GM11168 (cell line): ENCODE data around the gene TEX19.

ENCODE experiments used
- in situ Hi-C: fragments of 300-500 bp; cut with MboI; formaldehyde crosslinking; loops from one replicate; pipeline ENCODE4 v1.12.0; 2022; ENCODE audit warnings: low sequenced_read_pairs; ENCODE audit not compliant: unreplicated experiment

TEX19 gene

DNA sequence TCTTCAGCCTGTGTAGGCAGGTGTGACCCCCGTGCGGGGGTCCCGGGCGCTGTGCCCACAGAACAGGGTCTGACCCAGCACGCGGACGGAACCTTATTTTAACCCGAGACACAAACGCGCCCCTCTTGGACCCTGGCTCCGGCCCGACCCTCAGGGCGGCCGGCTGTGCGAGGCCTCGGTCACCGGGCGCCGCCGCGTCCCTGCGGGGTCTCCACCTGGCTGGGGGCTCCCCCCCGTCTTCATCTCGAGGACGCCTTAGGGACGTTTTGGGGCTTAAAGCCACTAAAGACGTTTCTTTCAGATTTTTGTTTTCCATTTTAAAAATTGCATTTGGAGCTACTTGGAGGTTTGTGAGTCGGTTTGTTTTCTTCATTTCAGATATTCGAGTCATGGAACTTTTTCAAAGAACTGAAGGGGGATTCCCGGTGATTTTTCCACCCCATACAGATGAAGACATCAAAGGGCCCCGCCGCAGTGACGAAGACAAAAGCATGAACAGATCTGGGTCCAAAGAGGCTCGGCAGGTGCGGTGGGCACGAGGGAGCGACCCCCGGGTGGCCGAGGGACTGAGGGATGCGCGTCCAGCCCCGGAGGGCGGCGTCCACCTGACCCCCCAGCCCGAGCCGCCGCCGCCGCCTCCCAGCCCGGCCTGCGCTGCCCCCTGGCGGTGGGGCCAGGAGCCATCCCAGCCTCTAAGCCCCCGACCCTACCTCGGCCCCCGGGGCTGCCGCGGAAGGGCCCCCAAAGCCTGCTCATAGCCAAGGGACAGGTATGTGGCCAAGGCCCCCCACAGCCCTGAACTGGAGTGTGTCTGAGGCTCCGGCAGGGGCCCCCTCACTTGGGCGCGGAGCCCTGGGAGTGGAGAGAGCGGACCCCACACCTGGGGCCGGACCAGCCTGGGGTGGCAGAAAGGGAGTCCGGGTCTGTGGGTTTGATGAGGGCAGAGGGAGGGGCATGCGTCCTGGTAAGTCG is 37.8 kb upstream of the TEX19 start:
- in situ Hi-C loops, result no loop called here

DNA sequence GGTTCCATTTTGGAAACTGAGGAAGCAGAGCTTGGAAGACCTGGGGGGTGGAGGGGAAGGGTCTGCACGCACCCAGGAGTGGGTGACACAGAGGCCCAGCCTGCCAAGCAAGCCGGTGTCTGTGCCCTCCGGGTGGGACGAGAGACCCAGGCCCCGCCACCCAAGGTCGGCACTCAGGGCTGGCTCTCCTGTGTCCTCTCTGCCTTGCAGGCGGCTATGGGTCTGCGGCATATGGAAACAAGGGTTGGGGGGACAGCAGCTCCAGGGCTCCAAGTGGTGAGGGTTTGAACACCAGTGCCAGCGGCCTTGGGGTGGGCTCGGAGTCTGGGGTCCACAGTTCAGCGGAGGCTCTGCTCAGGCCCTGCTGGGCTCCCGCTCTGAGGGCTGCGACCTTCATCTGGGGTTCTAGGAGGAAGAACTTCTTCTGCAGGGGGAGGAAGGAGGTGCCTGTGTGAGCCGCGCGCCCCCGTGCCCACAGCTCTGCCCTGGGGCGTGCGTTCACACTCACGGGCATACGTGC is 37.0 kb upstream of the TEX19 start:
- in situ Hi-C loops, result no loop called here

DNA sequence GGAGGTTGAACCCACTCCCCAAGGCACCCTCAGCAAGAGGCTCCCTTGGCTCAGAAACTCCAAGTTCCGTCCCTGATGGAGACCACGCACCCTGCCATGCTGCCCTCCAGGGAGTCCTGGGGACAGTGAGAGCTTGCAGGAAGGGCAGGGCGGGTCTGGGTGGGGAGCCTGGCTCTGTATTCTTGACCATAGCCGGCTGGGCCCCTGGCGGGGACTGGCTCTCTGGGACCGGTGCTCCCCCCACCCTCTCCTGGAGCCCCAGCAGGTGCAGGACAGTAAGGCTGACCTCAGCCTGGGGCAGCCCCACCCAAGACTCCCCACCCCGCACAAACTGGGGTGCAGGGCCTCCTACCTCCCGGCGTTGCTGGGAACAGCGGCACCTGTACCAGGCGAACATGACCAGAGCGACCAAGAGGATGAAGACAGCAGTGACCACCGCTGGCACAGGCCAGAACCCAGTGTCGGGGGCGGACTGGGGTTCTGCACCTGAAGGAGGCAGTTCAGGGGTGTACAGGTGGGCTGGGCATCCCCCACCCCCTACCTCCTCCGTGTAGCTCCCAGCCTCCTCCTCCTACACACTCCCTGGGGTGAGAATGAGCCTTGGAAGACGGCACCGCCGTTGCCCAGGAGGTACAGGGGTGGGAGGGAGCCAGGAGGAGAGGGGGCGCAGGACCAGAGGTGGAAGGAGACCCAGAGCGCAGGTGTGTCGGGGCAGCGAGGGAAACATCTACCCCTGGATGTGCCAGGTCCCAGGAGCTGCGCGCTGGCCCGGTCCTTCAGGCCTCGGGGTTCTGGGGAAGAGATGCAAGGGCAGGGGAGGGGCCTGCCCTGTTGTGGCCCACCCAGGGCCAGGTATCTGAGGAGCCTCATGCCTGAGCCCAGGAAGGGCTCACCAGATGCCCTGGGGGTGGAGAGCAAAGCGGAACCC is 36.3 kb upstream of the TEX19 start:
- in situ Hi-C loops, result no loop called here

- in situ Hi-C loops, result no loop called here
Measured at GRCh38 chr17:82323514-82324234, 35.4 kb upstream of the TEX19 start.

GRCh38 chr17:82324566-82325285 is 34.3 kb upstream of the TEX19 start:
- in situ Hi-C loops, result no loop called here

- in situ Hi-C loops, result no loop called here
Measured at GRCh38 chr17:82325286-82326180, 33.5 kb upstream of the TEX19 start.

- in situ Hi-C loops, result no loop called here
Measured at GRCh38 chr17:82327289-82327688, 31.8 kb upstream of the TEX19 start.

DNA sequence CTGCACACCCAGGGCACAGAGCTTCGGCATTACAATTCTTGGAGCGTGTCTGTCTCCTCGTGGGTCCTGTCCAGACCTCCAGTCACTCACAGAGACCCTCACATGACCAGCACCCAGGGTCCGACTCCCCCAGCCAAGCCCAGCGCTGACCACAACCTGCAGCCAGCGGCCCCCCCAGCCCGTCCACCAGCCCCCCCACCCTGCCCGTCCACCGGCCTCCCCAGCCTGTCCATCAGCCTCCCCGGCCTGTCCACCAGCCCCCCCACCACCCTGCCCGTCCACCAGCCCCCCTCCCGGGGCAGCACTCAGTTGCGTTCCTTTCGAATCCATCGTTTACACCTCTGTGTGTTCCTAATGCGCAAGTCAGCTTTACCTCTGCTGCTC is 31.3 kb upstream of the TEX19 start:
- in situ Hi-C loops, result no loop called here

DNA sequence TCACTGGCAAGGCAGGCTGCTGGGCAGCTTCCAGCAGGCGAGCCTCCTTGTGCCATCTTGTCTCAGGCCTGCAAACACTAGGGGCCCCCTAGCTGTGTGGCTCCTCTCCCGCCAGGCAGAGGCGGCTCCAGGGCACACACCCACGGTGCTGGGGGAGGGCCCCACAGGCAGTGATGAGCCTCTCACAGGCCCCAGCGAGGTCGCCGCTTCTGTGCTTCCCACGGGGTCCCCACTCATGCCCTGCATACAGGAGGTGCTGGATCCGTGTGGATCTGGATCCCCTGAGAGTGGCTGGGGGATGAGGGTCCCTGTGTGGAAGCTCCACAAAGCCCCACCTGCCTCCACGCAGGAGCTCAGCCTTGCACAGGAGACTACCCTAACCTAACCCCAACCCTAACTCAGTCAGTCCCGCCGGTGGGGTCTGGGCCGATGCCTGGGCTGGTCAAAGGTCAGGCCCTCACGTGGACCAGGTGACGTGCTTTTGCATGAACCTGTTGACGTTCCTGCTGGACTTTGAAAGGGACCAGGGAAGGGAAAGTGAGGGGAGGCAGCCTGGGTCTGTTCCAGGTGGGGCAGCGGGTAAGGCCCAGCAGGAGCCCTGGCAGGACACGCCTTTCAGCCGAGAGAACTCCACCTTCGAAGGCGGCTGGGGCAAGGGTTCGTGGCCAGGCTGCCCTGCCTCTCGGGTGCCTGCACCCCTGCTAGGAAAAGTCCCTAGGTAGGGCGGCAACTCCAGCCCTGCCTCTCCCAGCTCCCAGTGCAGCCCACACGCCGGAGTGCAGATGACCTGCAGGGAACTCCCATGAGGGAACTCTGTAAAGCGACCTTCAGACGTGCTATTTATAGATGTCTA is 30.7 kb upstream of the TEX19 start:
- in situ Hi-C loops, result no loop called here

GRCh38 chr17:82328994-82329507 is 30.0 kb upstream of the TEX19 start:
- in situ Hi-C loops, result no loop called here

GRCh38 chr17:82329683-82330321 is 29.2 kb upstream of the TEX19 start:
- in situ Hi-C loops, result no loop called here

DNA sequence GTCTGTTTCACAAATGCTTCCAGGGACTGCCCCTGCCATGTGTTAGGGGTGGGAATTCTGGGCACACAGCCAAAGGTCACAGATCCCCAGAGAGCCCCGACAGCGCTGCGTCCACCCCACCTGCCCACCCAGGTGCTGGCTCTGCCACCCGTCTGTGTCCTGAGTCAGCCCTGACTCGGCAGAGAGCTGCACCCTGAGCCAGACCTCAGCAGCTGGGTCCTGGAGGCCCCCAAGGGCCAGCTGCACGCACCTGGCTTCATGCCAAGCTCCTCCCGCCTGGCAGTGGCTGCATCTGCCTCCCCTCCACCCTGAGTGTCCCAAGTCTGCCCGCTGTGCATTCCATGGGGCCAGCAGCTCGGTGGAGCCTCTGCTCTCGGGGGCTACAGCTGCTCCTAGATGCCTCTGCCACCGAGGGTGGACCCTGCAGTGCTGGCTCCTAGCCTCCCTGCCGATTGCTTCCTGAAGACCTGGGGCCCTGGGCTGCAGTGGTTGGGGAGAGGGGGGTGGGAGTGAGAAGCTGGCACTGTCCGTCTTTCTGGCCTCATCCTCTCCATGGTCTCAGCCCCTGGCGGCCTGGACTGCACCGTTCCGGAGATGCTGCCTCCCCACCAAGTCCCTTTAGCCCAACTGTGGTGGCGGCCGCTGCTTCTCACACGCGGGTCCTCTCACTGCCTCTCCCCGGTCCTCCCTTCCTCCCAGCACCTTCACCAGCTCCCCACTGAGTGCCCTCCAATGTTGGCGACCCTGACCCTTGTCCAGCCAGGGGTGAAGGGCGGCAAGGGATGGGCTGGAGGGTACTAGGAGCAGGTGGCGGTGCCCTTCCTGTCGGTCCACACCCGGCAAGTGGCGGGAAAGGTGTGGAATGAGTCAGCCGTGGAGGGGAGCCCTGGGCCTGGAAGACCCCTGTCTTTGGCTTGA is 28.5 kb upstream of the TEX19 start:
- in situ Hi-C loops, result no loop called here

DNA sequence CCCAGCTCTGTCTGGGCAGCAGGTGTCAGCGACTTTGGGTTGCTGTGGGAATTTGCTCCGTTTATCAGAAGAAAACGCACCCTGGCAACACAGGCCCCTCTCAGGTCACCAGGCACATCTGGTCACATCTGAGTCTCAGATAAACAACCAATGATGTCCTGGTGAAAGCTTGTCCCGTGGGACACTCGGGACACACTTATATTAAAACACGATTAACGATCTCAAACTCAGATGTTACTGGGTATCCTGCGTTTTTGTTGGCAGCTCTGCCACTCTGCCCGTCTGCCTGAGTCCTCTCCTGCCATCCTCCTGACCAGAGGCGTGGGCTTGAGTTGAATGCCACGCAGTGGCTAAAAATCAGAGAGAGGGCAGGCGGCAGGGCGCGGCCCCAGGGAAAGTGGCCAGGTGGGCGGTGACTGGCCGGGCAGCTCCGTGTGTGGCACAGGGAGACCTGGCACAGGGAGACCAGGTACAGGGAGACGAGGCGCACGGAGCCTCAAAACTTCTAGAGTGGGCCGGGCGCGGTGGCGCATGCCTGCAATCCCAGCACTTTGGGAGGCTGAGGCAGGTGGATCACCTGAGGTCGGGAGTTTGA is 27.6 kb upstream of the TEX19 start:
- in situ Hi-C loops, result no loop called here

DNA sequence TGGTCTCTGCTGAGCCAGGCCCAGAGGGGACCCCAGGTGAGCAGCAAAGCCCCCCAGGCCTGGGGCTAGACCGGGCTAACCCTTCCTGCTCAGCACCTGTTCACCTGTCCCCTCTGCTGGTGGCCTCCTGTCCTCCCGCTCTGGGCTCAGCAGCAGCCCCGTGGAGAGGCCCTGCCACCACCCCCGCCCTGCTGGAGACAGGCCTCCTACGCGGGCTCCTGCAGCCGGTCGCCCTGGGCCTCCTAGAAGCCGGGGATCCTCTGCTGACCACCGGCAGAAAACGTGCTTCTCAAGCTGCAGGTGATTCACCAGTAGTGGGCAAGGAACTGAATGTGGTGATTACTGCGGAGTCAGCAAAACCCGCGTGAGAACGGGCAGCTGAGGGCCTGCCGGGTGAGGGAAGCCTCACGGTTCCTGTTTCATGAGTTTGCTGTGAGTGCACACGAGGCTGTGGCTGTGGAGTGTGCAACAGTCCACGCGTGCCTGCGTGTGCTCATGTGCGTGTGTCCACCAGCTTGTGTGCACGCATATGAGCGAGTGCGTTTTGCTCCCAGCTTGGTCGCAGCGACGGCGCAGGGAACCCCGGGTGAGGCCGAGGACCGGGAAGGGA is 26.3 kb upstream of the TEX19 start:
- in situ Hi-C loops, result no loop called here
